Pericardium fibroblast (primary cell): ENCODE results near the gene PLD2. TPM values are rescaled to one million over a fixed set of nuclear protein-coding genes. Genes with fewer than 3 reads are reported as not detected.

Source experiments
- total RNA-seq: library from RNA; depleted of rRNA; stranded (reverse); fragments of >200 nt; gene quantifications from 2 replicates; pipeline ENCODE4 v1.2.3, GENCODE V29; 2015

Gene PLD2, protein sequence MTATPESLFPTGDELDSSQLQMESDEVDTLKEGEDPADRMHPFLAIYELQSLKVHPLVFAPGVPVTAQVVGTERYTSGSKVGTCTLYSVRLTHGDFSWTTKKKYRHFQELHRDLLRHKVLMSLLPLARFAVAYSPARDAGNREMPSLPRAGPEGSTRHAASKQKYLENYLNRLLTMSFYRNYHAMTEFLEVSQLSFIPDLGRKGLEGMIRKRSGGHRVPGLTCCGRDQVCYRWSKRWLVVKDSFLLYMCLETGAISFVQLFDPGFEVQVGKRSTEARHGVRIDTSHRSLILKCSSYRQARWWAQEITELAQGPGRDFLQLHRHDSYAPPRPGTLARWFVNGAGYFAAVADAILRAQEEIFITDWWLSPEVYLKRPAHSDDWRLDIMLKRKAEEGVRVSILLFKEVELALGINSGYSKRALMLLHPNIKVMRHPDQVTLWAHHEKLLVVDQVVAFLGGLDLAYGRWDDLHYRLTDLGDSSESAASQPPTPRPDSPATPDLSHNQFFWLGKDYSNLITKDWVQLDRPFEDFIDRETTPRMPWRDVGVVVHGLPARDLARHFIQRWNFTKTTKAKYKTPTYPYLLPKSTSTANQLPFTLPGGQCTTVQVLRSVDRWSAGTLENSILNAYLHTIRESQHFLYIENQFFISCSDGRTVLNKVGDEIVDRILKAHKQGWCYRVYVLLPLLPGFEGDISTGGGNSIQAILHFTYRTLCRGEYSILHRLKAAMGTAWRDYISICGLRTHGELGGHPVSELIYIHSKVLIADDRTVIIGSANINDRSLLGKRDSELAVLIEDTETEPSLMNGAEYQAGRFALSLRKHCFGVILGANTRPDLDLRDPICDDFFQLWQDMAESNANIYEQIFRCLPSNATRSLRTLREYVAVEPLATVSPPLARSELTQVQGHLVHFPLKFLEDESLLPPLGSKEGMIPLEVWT
- 19.1 and 26.8 TPM in 2 replicates for total RNA-seq

DNA sequence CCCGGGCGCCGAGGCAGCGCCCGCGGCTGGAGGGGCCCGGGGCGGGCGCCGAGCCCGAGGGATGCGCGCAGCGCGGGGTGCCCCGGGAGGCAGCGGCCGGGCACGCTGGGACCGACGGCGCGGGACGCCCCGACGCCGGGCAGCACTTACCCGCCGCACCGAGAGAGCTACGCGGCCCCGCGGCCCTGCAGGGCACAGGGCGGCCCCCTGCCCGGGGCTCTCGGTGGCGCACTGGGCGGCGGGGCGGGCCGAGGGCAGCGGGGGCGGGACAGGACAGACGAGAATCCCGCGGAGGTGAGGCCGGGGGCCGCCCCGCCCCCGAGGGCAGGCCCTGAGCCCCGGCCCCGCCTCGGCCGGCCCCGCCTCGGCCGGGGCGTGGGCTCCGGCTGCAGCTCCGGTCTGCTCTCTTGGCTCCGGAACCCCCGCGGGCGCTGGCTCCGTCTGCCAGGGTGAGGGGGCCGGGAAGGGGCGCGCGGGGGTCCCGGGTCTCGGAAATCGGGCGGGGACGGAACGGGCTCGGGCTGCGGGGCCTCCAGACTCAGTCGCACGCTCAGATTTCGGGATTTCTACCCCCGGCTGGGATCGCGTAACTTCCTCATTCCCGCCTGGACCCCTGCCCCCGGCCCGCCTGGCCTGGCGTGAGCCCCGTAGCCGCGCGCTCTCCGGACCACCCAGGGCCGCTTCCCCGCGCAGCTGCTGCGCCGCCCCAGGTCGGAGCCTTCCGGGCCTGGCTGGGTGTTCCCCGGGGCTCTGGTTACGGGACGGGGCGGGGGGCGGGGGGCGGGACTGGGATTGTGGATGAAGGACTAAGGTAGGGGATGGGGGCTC, at the start of gene PLD2:
TSS of gene PLD2 (plus strand) at position 376 of the 828 bp plus-strand sequence. CDS start 621 bp downstream, outside the sequence.

DNA sequence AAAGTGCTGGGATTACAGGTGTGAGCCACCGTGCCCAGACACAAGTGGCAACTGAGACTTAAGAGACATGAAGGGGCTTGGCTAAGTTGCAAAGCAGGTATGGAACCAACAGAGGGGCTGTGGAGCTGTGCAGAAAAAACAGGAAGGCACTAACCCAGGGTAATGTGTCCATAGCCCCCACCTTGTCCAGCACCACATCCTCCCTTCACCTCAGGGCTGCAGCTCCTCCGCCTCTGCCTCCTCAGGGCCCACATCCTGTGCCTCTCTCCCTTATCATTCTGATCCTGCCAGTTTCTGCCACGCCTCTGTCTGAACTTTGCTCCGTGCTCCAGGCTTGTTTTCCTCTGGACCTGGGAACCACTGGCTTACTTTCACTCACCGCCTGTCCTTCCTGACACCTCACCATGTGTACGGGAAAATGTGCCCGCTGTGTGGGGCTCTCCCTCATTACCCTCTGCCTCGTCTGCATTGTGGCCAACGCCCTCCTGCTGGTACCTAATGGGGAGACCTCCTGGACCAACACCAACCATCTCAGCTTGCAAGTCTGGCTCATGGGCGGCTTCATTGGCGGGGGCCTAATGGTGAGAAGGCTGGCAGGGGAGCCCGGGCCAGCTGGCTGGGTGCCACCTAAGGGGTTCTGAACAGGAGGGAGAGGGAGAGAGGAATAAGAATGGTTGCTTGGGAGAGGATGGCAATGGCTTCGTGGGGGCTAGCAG, 35.3 kb upstream of the PLD2 start, which contains the start of gene TM4SF5:
TSS of gene TM4SF5 (plus strand) at position 368 of the 716 bp plus-strand sequence. CDS start at position 405, 37 bp downstream.

DNA sequence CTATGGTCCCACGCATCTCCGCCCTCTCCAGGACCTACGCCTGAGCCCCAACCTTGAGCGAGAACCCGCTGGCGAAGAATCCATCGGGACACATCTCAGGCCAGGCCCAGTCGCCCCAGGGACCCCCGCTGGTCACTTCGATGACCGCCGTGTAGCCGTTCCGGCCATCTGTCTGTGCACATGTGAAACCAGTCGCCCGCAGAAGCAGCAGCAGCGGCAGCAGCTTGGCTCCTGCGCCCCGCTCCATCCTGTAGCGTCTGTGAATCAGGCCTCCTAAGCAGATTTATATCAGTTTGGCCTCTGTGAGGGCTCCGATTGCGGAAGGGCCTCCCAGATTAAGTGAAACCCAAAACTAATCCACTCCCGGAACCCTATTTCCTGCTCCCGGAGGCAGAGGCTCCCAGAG, 20.8 kb upstream of the PLD2 start, which contains the start of gene VMO1:
TSS of gene VMO1 (minus strand) at position 259 of the 406 bp plus-strand sequence. CDS start at position 247, 12 bp downstream.

DNA sequence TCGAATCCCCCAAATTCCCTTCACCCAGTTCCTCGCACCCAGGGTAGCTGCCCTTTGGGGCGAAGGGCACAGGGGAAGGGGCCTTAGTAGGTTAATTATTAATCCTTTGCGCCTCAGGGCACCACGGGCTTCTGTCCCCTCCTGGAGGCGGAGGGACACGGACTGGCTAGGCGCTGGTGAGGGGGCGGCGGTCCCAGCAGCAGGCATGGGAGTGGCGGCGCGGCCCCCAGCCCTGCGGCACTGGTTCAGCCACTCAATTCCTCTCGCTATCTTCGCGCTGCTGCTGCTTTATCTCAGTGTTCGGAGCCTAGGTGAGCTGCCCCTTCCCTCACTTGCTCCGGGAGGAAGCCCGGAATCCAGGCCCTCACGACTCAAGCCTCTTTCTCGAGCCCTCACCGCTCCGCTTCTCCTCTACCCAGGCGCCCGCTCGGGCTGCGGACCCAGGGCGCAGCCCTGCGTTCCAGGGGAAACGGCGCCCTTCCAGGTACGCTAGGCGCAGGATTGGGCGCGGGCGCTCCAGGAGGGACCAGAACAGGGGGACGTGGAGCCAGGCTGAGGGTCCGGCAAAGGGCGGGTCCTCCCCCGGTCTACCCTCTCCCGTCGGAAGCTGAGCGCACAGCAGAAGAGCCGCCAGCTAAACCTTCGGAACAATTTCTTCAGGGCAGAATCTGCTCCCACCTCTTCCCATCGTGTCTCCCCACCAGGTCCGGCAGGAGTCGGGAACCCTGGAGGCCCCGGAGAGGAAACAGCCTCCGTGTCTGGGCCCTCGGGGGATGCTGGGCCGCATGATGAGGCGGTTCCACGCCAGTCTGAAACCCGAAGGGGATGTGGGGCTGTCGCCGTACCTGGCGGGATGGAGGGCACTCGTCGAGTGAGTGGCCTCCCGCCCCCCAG, 17.9 kb upstream of the PLD2 start, which contains the start of gene GLTPD2:
TSS of gene GLTPD2 (plus strand) at position 158 of the 894 bp plus-strand sequence. CDS start at position 206, 48 bp downstream.

DNA sequence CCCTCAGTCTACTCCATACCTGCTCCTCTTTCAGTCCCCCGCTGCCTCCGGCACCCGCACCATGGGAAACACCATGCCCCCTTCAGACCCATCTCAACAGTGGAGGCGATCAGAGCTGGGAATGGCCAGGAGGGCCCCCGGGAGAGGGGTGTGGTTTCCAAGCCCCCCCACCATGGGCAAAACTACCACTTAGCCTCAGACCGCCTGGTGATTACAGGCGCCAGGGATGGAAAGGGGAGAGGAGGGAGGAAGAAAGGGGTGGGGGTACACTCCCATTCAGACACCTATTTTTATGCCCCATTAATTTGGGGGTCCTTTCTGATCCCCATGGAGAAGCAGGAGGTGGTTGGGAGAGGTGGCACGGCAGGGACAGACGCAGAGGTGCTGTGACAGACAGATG, 4.7 kb upstream of the PLD2 start, which contains the start of gene C17orf114:
TSS of gene C17orf114 (minus strand) at position 101 of the 400 bp plus-strand sequence.

DNA sequence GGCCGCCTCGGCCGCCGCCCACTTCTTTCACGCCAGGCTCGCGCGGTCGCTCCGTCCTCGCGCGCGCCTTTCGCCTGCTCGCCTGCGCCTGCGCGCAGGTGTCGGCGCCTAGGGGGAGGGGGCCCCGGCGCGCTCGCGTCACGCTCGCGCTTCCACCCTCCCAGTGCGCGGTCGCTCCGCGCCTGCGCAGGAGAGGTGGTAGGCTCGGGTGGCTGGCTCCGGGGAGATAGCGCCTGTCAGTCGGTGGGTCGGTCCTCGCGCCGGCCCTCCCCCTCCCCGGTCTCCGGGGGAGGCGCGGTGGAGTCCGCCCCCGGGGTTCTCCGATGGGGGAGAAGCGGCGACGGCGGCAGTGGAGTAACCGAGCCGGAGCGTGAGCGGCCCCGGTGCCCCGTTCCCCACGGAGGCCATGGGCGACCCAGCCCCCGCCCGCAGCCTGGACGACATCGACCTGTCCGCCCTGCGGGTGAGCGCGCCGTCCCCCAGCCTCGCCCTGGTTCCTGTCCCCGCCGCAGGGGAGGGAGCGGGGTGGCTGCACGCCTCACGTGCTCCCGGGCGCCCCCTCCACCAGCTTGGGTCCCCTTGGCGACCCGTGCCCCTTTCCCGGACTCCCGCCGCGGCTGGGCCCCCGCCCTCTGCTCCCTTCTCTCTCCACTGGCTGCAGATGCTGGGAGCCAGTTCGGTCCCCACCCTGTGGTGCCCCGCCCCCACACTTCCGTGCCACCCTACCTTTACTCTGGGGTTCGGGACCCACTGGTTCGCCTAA, 26.4 kb downstream of the PLD2 start, which contains the start of gene MINK1:
TSS of gene MINK1 (plus strand) at position 163 of the 763 bp plus-strand sequence. CDS start at position 407, 244 bp downstream.

Other genes with a start within 250 kb of the PLD2 start
- gene GGT6, start 246.6 kb upstream of the PLD2 start, total RNA-seq: not detected in 2 replicates
- 0.68 and 8.2 TPM in 2 replicates for gene SMTNL2, start 222.6 kb upstream of the PLD2 start, total RNA-seq
- 0.51 and 10.5 TPM in 2 replicates for gene ALOX15, start 165.5 kb upstream of the PLD2 start, total RNA-seq
- 17.4 and 45.6 TPM in 2 replicates for gene PELP1, start 103.0 kb upstream of the PLD2 start, total RNA-seq
- 5.5 and 7.2 TPM in 2 replicates for gene ARRB2, start 96.5 kb upstream of the PLD2 start, total RNA-seq
- 15.4 and 27.8 TPM in 2 replicates for gene MED11, start 75.7 kb upstream of the PLD2 start, total RNA-seq
- not detected in 2 replicates for gene ZMYND15, start 67.3 kb upstream of the PLD2 start, total RNA-seq
- gene CXCL16, start 67.2 kb upstream of the PLD2 start, total RNA-seq: 0.68 and 3.3 TPM in 2 replicates
- not detected in 2 replicates for gene TM4SF5, start 35.3 kb upstream of the PLD2 start, total RNA-seq
- 0.17 and 0.58 TPM in 2 replicates for gene VMO1, start 20.8 kb upstream of the PLD2 start, total RNA-seq
- not detected in 2 replicates for gene GLTPD2, start 18.2 kb upstream of the PLD2 start, total RNA-seq
- gene PSMB6, start 11.0 kb upstream of the PLD2 start, total RNA-seq: 114 and 165 TPM in 2 replicates
- gene MINK1, start 26.2 kb downstream of the PLD2 start, total RNA-seq: 20.4 and 29.9 TPM in 2 replicates
- 3.8 and 5.4 TPM in 2 replicates for gene C17orf107, start 92.4 kb downstream of the PLD2 start, total RNA-seq
- 0.51 TPM in 1 of 2 replicates, not detected in the other for gene CHRNE, start 95.9 kb downstream of the PLD2 start, total RNA-seq
- gene GP1BA, start 125.1 kb downstream of the PLD2 start, total RNA-seq: not detected in 2 replicates
- 31.3 and 50.4 TPM in 2 replicates for gene SLC25A11, start 132.9 kb downstream of the PLD2 start, total RNA-seq
- 55.7 and 65.9 TPM in 2 replicates for gene RNF167, start 133.1 kb downstream of the PLD2 start, total RNA-seq
- 692 and 1,126 TPM in 2 replicates for gene PFN1, start 141.4 kb downstream of the PLD2 start, total RNA-seq
- gene ENO3, start 144.0 kb downstream of the PLD2 start, total RNA-seq: 1.6 and 10.7 TPM in 2 replicates
- 55.8 and 67.8 TPM in 2 replicates for gene SPAG7, start 160.7 kb downstream of the PLD2 start, total RNA-seq
- gene CAMTA2, start 180.5 kb downstream of the PLD2 start, total RNA-seq: 19.3 and 28.2 TPM in 2 replicates
- 0.47 and 1.6 TPM in 2 replicates for gene INCA1, start 190.4 kb downstream of the PLD2 start, total RNA-seq
- gene KIF1C, start 190.8 kb downstream of the PLD2 start, total RNA-seq: 36.3 and 55.4 TPM in 2 replicates
- gene SLC52A1, start 228.3 kb downstream of the PLD2 start, total RNA-seq: not detected in 2 replicates